Measurements from ENCODE around the gene AK5.

Gene AK5

GRCh38 chr1:77355010-77355409 lies 73.2 kb downstream of the AK5 start:
- no peak for DNase-seq

- DNase-seq: no peak
Observed at GRCh38 chr1:77356136-77356535, 74.3 kb downstream of the AK5 start.

- no peak for DNase-seq
Observed at GRCh38 chr1:77360256-77360655, 78.4 kb downstream of the AK5 start.

- no peak for DNase-seq
Observed at GRCh38 chr1:77361621-77362020, 79.8 kb downstream of the AK5 start.

GRCh38 chr1:77370161-77370560 lies 88.3 kb downstream of the AK5 start:
- no peak for DNase-seq

- DNase-seq: no peak
Observed at GRCh38 chr1:77370583-77371306, 88.9 kb downstream of the AK5 start.

- no peak for DNase-seq
Observed at GRCh38 chr1:77371396-77371795, 89.6 kb downstream of the AK5 start.

- no peak for DNase-seq
Observed at GRCh38 chr1:77373702-77374101, 91.9 kb downstream of the AK5 start.

- no peak for DNase-seq
Observed at GRCh38 chr1:77375541-77375940, 93.7 kb downstream of the AK5 start.

- no peak for DNase-seq
Observed at GRCh38 chr1:77375990-77376389, 94.2 kb downstream of the AK5 start.

GRCh38 chr1:77378723-77379535 lies 97.1 kb downstream of the AK5 start:
- DNase-seq: no peak

- no peak for DNase-seq
Observed at GRCh38 chr1:77382366-77382765, 100.5 kb downstream of the AK5 start.

GRCh38 chr1:77383236-77383635 lies 101.4 kb downstream of the AK5 start:
- no peak for DNase-seq

GRCh38 chr1:77385551-77385950 lies 103.7 kb downstream of the AK5 start:
- no peak for DNase-seq

- DNase-seq: no peak
Observed at GRCh38 chr1:77386276-77386675, 104.5 kb downstream of the AK5 start.

- no peak for DNase-seq
Observed at GRCh38 chr1:77387553-77387952, 105.7 kb downstream of the AK5 start.

GRCh38 chr1:77388661-77389060 lies 106.8 kb downstream of the AK5 start:
- no peak for DNase-seq

- DNase-seq: no peak
Observed at GRCh38 chr1:77392486-77392885, 110.7 kb downstream of the AK5 start.

GRCh38 chr1:77394166-77394565 lies 112.3 kb downstream of the AK5 start:
- DNase-seq: no peak

GRCh38 chr1:77395051-77395450 lies 113.2 kb downstream of the AK5 start:
- DNase-seq: no peak

- no peak for DNase-seq
Observed at GRCh38 chr1:77398152-77398551, 116.3 kb downstream of the AK5 start.

- no peak for DNase-seq
Observed at GRCh38 chr1:77399250-77400086, 117.6 kb downstream of the AK5 start.

- no peak for DNase-seq
Observed at GRCh38 chr1:77400781-77401180, 119.0 kb downstream of the AK5 start.

GRCh38 chr1:77401384-77401783 lies 119.6 kb downstream of the AK5 start:
- DNase-seq: no peak

Measured in activated CD4-positive, CD25-positive, alpha-beta regulatory T cell (primary cell).